Common myeloid progenitor, CD34-positive (primary cell): ENCODE results near the gene UBXN2A. TPM values are rescaled to one million over a fixed set of nuclear protein-coding genes. Genes with fewer than 3 reads are reported as not detected.

Experiments used
- CTCF ChIA-PET: fragments of 350-600 bp; sonication (Branson Sonifier 250); formaldehyde crosslinking; loops from one replicate; lab custom pipeline; 2021; ENCODE audit warnings: antibody characterized with exemption; lab: Charles Lee
- POLR2A ChIA-PET: fragments of 350-600 bp; sonication (Branson Sonifier 250); formaldehyde crosslinking; loops from one replicate; lab custom pipeline; 2021; ENCODE audit warnings: antibody characterized with exemption; lab: Charles Lee
- DNase-seq, 3 donors: peaks; one replicate each; pipeline versions ENCODE4 v3.0.0 to v3.0.0-alpha.2; 2013
- H3K27ac ChIP-seq, 2 experiments: 1 replicate in 1 of 2; 2 replicates in 1 of 2; pipeline ENCODE4 v1.7.0; 2013; ENCODE audit warnings: inconsistent platforms in 2 of 2, low read length in 2 of 2, mild to moderate bottlenecking in 2 of 2, low read depth in 1 of 2, moderate library complexity in 1 of 2; ENCODE audit not compliant: severe bottlenecking in 2 of 2, insufficient read depth in 1 of 2, poor library complexity in 1 of 2
- H3K27me3 ChIP-seq, 5 experiments: replicated peaks in 2 of 5; 1 replicate in 3 of 5; 2 replicates in 2 of 5; pipeline versions ENCODE4 v1.6.1 to v1.7.0; 2013; ENCODE audit warnings: low read length in 4 of 5, mild to moderate bottlenecking in 2 of 5, moderate library complexity in 2 of 5, inconsistent platforms in 1 of 5; ENCODE audit not compliant: insufficient read depth in 5 of 5, control insufficient read depth in 4 of 5
- H3K36me3 ChIP-seq, 4 experiments: 1 replicate in 2 of 4; 2 replicates in 2 of 4; pipeline versions ENCODE4 v1.6.1 to v1.7.0; 2013; ENCODE audit warnings: low read length in 3 of 4, control low read depth in 1 of 4, mild to moderate bottlenecking in 1 of 4; ENCODE audit not compliant: control insufficient read depth in 4 of 4, insufficient read depth in 4 of 4
- H3K4me1 ChIP-seq, 4 experiments: 1 replicate in 3 of 4; 2 replicates in 1 of 4; pipeline versions ENCODE4 v1.6.1 to v1.7.1; 2013; ENCODE audit warnings: low read length in 3 of 4, mild to moderate bottlenecking in 3 of 4, control low read depth in 1 of 4, inconsistent platforms in 1 of 4, moderate library complexity in 1 of 4; ENCODE audit not compliant: control insufficient read depth in 4 of 4, insufficient read depth in 4 of 4; ENCODE audit errors: control extremely low read depth in 1 of 4
- H3K4me3 ChIP-seq, 7 experiments: 1 replicate in 4 of 7; 2 replicates in 3 of 7; pipeline versions ENCODE4 v1.5.1 to v1.7.0; 2013; ENCODE audit warnings: mild to moderate bottlenecking in 7 of 7, low read length in 6 of 7, moderate library complexity in 6 of 7, inconsistent platforms in 2 of 7, low read depth in 2 of 7, control low read depth in 1 of 7; ENCODE audit not compliant: insufficient read depth in 4 of 7, control insufficient read depth in 1 of 7; ENCODE audit errors: extremely low read depth in 1 of 7
- H3K9me3 ChIP-seq, 5 experiments: 1 replicate in 4 of 5; 2 replicates in 1 of 5; pipeline versions ENCODE4 v1.6.1 to v1.7.1; 2013; ENCODE audit warnings: low read length in 4 of 5, mild to moderate bottlenecking in 2 of 5, inconsistent platforms in 1 of 5, low read depth in 1 of 5, moderate library complexity in 1 of 5; ENCODE audit not compliant: control insufficient read depth in 4 of 5, insufficient read depth in 2 of 5; ENCODE audit errors: control extremely low read depth in 1 of 5
- WGBS: methylation state at CpG from one replicate; pipeline ENCODE4 v1.1.5; 2013; ENCODE audit not compliant: insufficient coverage; 5-methylcytosine and 5-hydroxymethylcytosine counted together
- polyA plus RNA-seq: library from polyadenylated mRNA; unstranded; fragments of 120-200 nt; gene quantifications from one replicate; pipeline ENCODE4 v1.2.1, GENCODE V29; 2013

UBXN2A gene, protein sequence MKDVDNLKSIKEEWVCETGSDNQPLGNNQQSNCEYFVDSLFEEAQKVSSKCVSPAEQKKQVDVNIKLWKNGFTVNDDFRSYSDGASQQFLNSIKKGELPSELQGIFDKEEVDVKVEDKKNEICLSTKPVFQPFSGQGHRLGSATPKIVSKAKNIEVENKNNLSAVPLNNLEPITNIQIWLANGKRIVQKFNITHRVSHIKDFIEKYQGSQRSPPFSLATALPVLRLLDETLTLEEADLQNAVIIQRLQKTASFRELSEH
- polyA plus RNA-seq = 11.9 TPM

DNA sequence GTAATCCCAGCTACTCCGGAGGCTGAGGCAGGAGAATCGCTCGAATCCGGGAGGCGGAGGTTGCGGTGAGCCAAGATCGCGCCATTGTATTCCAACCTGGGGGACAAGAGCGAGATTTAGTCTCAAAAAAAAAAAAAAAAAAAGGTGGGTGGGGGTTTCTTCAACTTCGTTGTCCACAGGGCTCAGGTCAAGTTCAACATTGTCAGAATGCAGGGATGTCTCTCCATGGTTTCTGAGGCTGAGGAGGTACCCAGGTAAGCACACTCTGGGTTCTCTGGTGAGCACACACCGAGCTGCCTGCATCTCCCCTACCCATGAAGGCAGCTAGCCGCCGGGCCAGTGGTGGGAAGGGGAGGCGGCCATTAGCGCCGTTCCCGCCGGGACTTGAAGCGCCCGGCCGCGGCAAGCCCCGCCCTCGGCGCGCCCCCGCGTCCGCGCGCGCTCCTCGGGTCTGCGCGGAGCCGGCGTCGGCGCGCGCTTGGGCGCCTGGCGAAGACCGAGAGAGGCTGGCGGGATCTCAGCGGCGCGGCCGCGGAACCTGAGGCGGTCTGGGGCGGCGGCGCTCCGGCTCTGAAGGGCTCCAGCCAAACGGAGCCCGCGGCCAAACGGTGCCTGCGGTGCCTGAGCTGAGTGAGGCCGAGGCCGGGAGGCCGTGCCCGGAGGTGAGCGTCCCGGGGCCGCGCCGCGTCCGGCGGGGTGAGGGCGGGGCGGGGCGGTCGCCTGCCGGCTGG lies at the start of gene UBXN2A:
Gene UBXN2A (plus strand): TSS at position 477 of the 731 bp plus-strand sequence. CDS start 17,852 bp downstream, outside the sequence.
- POLR2A ChIA-PET = interaction anchor here (0.7 to 2.9 kb wide), 2 partner anchors 14 to 86 kb away, joined by 3 to 37 read pairs; partner anchors contain the start of gene ATAD2B
- peak within 1 kb of the TSS; percentile 54 to 80 for H3K27ac ChIP-seq
- H3K4me1 ChIP-seq = peaks cover 8 to 28% (median 15%) of the 10 kb centered on the region in 4 experiments
- H3K9me3 ChIP-seq = no peaks in the 10 kb centered on the region
- WGBS = 0% methylated on average over 41 of the region's 77 CpGs
- peak within 1 kb of the TSS; percentile 81 to 98 (median 90) for H3K4me3 ChIP-seq
- H3K36me3 ChIP-seq = peaks cover 0 to 4% (median 0%) of the 10 kb centered on the region in 4 experiments
- peak; percentile 83 to 92 (median 91) for DNase-seq
- H3K27me3 ChIP-seq = no peaks in the 10 kb centered on the region
- CTCF ChIA-PET = interaction anchor here (0.8 to 5.2 kb wide), 5 partner anchors 13 to 115 kb away, joined by 3 to 48 read pairs (median 3); partner anchors contain the start of gene ATAD2B

DNA sequence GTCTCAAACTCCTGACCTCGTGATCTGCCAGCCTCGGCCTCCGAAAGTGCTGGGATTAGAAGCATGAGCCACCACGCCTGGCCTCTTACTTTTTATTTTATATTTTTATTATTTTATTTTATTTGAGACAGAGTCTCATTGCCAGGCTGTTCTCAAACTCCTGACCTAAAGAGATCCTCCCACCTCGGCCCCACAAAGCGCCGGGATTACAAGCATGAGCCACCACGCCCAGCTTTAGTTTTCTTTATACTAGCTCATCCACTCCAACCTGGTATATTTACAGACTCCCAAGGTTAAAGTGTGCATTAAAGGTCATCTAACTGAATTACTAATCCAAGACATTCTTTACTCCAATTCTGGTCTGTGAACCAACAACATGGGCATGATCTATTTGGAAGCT lies 40.1 kb upstream of the UBXN2A start:
- WGBS = 100% methylated on average over 5 of the region's 8 CpGs
- Histone ChIP-seq H3K27ac (no peak overlapping the region), H3K4me3 (no peak overlapping the region), H3K9me3 (peaks cover 0 to 9% (median 2%) of the 10 kb centered on the region in 5 experiments), H3K4me1 (peaks cover under 1 to 23% (median 9%) of the 10 kb centered on the region in 4 experiments), H3K36me3 (no peaks in the 10 kb centered on the region), H3K27me3 (no peaks in the 10 kb centered on the region)
- ChIA-PET POLR2A (no interaction called here), CTCF (interaction anchor here (0.6 to 1.7 kb wide), 2 partner anchors 31 to 40 kb away, joined by 3 read pairs; partner anchors contain the start of gene UBXN2A)
- DNase-seq = no peak

DNA sequence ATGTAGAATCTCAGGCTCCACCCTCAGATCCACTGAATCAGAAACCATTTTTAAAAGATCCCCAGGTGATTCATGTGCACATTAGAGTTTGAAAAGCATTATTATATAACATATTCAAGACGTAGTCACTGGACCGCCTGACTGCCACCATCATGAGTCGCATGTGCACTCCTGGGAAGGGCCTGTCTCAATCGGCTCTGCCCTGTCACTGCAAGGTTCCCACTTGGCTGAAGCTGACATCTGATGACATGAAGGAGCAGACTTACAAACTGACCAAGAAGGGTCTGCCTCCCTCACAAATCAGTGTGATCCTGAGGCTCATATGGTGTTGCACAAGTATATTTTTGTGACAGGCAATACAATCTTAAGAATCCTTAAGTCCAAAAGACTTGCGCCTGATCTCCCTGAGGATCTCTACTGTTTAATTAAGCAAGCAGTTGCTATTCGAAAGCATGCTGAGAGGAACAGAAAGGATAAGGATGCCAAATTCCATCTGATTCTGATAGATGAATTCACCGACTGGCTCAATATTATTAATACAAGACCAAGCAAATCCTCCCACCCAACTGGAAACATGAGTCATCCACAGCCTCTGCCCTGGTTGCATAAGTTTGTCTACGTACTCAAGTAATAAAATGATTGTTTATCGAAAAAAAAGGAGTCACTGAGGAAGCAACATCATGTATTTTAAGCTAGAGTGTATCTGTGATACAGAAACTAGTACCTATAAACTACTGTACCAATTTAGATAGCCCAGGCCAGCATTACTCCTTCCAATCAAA lies 39.5 kb upstream of the UBXN2A start:
- Histone ChIP-seq H3K36me3 (no peaks in the 10 kb centered on the region), H3K4me3 (no peak overlapping the region), H3K27me3 (no peaks in the 10 kb centered on the region), H3K27ac (no peak overlapping the region), H3K9me3 (peaks cover 0 to 9% (median 2%) of the 10 kb centered on the region in 5 experiments), H3K4me1 (peaks cover 4 to 26% (median 12%) of the 10 kb centered on the region in 4 experiments)
- peak in 2 of 3 donors; percentile 51 to 57 for DNase-seq
- over 99% methylated on average over 5 of the region's 9 CpGs for WGBS
- CTCF ChIA-PET = interaction anchor here (0.9 to 1.7 kb wide), 2 partner anchors 8 to 40 kb away, joined by 3 to 4 read pairs; partner anchors contain the start of gene UBXN2A
- POLR2A ChIA-PET = no interaction called here

DNA sequence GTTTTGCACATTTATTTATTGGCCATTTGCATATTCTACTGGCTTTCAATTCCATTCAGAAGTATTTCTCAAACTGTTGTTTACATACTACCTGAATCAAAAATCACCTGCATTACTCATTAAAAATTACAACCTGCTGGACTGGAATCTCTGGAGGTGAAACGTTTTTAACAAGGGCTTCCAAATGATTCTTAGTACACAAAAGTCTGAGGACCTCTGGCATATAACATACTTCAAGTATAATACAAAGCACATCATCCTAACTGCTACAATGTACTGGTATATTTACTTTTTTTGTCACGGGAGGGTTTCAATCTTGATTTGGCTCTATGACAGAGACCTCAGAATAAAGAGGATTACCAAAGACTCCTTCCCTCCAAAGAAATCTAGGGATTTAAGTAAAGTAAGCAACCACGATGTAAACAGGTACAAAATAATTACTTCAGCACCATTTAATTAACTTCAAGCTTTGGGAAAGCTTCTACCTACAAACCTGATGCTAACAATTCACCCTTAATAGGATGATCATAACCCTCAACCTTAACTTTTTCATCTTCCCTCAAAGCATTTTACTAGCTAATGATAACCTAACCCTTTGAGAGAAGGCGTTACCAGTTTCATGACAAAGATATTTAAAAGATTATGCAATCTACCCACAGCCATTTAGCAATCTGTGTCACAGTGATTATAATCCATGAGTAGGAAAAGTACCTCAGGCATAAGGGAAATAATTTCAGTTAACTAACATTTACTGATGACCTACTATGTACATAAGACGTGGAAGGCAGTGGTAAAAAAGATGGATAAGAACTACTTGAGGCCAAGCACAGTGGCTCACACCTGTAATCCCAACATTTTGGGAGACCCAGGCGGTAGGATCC lies 38.1 kb upstream of the UBXN2A start:
- CTCF ChIA-PET = interaction anchor here (1.5 to 1.7 kb wide), 2 partner anchors 25 to 38 kb away, joined by 3 to 4 read pairs; partner anchors contain the start of genes ATAD2B and UBXN2A
- DNase-seq = peak in 2 of 3 donors; percentile 23 to 25

DNA sequence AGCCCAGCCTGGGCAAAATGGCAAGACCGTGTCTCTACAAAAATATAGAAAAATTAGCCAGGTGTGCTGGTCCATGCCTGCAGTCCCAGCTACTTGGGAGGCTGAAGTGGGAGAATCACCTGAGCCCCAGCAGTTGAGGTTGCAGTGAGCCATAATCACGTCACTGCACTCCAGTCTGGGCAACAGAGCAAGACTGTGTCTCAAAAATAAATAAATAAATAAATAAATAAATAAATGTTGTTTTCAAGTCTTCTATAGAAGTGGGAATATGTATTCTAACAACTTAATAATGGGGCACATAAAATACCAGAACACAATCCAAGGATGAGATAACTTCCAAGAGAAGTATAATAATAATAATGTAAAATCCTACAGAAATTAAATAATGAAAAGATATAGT lies 37.2 kb upstream of the UBXN2A start:
- peaks cover 4 to 23% (median 11%) of the 10 kb centered on the region in 4 experiments for H3K4me1 ChIP-seq
- CTCF ChIA-PET = interaction anchor here (1.5 kb wide), 1 partner anchor 24 kb away, joined by 4 read pairs; the partner anchor contains the start of gene ATAD2B
- peaks cover 0 to 4% (median under 1%) of the 10 kb centered on the region in 5 experiments for H3K9me3 ChIP-seq
- no peak for DNase-seq
- H3K36me3 ChIP-seq = no peaks in the 10 kb centered on the region
- 83% methylated on average over 1 of the region's 2 CpGs for WGBS
- H3K27ac ChIP-seq = no peak overlapping the region
- POLR2A ChIA-PET = no interaction called here
- no peaks in the 10 kb centered on the region for H3K27me3 ChIP-seq
- H3K4me3 ChIP-seq = no peak overlapping the region

More for the DNA sequence above, 38.1 kb upstream of the UBXN2A start:
- H3K27me3 ChIP-seq = no peaks in the 10 kb centered on the region
- H3K4me3 ChIP-seq = no peak overlapping the region
- no CpG with 5 or more reads among the region's 6 CpGs for WGBS
- peaks cover 4 to 23% (median 11%) of the 10 kb centered on the region in 4 experiments for H3K4me1 ChIP-seq
- no peak overlapping the region for H3K27ac ChIP-seq
- POLR2A ChIA-PET = no interaction called here
- no peaks in the 10 kb centered on the region for H3K36me3 ChIP-seq
- peaks cover 0 to 9% (median 2%) of the 10 kb centered on the region in 5 experiments for H3K9me3 ChIP-seq

DNA sequence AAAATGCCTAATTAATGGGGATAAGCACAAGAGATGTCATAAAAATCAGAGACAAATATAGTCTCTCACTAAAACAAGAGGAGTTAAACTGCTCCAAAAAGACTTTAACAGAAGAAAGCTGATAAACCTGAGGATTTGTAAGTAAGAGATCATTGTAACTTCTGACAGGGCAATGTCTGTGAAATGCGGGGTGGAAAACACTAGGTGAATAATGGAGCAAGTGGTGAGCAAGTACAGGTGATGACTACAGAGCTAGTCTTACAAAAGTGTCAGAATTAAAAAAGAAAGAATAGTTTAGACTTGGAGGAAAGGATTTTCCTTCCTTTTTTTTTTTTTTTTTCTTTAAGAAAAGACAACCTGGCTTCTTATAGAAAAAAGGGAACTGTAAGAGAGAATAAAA lies 36.0 kb upstream of the UBXN2A start:
- peaks cover 4 to 23% (median 11%) of the 10 kb centered on the region in 4 experiments for H3K4me1 ChIP-seq
- H3K36me3 ChIP-seq = no peaks in the 10 kb centered on the region
- no peak for DNase-seq
- H3K27ac ChIP-seq = peak overlapping the region; percentile 15 to 45
- CTCF ChIA-PET = interaction anchor here (3.2 kb wide), 1 partner anchor 22 kb away, joined by 19 read pairs; the partner anchor contains the start of gene ATAD2B
- WGBS = no CpG with 5 or more reads among the region's 1 CpG
- no peak overlapping the region for H3K4me3 ChIP-seq
- no peaks in the 10 kb centered on the region for H3K27me3 ChIP-seq
- POLR2A ChIA-PET = interaction anchor here (0.6 kb wide), 1 partner anchor 301 kb away, joined by 3 read pairs; no protein-coding TSS in a partner anchor
- no peaks in the 10 kb centered on the region for H3K9me3 ChIP-seq
